ENCODE data around the gene EPG5.

- TF ChIP-seq, protein P1, sequence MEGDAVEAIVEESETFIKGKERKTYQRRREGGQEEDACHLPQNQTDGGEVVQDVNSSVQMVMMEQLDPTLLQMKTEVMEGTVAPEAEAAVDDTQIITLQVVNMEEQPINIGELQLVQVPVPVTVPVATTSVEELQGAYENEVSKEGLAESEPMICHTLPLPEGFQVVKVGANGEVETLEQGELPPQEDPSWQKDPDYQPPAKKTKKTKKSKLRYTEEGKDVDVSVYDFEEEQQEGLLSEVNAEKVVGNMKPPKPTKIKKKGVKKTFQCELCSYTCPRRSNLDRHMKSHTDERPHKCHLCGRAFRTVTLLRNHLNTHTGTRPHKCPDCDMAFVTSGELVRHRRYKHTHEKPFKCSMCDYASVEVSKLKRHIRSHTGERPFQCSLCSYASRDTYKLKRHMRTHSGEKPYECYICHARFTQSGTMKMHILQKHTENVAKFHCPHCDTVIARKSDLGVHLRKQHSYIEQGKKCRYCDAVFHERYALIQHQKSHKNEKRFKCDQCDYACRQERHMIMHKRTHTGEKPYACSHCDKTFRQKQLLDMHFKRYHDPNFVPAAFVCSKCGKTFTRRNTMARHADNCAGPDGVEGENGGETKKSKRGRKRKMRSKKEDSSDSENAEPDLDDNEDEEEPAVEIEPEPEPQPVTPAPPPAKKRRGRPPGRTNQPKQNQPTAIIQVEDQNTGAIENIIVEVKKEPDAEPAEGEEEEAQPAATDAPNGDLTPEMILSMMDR (IDR thresholded peaks at IDR 0.05) = no peak
- TF ChIP-seq ZFX (IDR thresholded peaks at IDR 0.05; ENCODE audit: borderline replicate concordance) = no peak
Observed at GRCh38 chr18:45841060-45841764, 125.9 kb downstream of the EPG5 start.
